ENCODE measurements around the gene HTR7.

DNA sequence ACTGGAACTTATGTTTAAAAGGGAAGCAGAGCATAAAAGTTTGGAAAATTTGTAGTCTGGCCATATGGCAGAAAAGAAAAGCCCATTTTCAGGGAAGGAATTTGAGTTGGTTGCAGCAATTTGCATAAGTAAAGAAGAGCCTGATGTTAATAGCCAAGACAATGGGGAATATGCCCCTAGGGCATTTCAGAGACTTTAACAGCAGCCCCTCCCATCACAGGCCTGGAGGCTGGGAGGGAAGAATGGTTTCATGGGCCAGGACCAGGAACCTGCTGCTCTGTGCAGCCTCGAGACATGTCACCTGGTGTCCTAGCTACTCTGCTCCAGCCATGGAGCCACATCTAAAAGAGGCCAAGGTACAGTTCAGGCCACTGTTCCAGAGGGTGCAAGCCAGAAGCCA is 35.3 kb downstream of the HTR7 start:
- TF ChIP-seq JUN (IDR thresholded peaks at IDR 0.05; ENCODE audit: low read depth, low read length) (no peak), HDAC2 (IDR thresholded peaks at IDR 0.05; ENCODE audit: borderline replicate concordance in 1 of 2, low read depth in 2 of 2, low read length in 2 of 2) (no peak), CHD2 (IDR thresholded peaks at IDR 0.05; ENCODE audit: low read length) (no peak), TAF1 (IDR thresholded peaks at IDR 0.05; ENCODE audit: low read depth, low read length) (no peak), TEAD4 (IDR thresholded peaks at IDR 0.05; ENCODE audit: low read depth, low read length) (no peak), TAF7 (optimal IDR thresholded peaks at IDR 0.05; ENCODE audit: borderline replicate concordance, low read depth, low read length) (no peak), RBBP5 (IDR thresholded peaks at IDR 0.05; ENCODE audit: borderline replicate concordance, low read depth, low read length) (no peak), EZH2 (IDR thresholded peaks at IDR 0.05; ENCODE audit: low read depth, low read length, severe bottlenecking) (no peak), CEBPB (IDR thresholded peaks at IDR 0.05; ENCODE audit: low read depth, low read length) (no peak), POLR2AphosphoS5 (IDR thresholded peaks at IDR 0.05; ENCODE audit: low read depth, low read length) (no peak), FOSL1 (IDR thresholded peaks at IDR 0.05; ENCODE audit: insufficient read depth, low read depth, low read length) (no peak)
- TF ChIP-seq, protein P1, sequence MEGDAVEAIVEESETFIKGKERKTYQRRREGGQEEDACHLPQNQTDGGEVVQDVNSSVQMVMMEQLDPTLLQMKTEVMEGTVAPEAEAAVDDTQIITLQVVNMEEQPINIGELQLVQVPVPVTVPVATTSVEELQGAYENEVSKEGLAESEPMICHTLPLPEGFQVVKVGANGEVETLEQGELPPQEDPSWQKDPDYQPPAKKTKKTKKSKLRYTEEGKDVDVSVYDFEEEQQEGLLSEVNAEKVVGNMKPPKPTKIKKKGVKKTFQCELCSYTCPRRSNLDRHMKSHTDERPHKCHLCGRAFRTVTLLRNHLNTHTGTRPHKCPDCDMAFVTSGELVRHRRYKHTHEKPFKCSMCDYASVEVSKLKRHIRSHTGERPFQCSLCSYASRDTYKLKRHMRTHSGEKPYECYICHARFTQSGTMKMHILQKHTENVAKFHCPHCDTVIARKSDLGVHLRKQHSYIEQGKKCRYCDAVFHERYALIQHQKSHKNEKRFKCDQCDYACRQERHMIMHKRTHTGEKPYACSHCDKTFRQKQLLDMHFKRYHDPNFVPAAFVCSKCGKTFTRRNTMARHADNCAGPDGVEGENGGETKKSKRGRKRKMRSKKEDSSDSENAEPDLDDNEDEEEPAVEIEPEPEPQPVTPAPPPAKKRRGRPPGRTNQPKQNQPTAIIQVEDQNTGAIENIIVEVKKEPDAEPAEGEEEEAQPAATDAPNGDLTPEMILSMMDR (IDR thresholded peaks at IDR 0.05; ENCODE audit: control extremely low read depth in 1 of 3, insufficient read depth in 1 of 3, low read depth in 1 of 3, low read length in 3 of 3), result no peak
